Aorta (tissue), 5 donors: Measurements from ENCODE around the gene SPTBN5. TPM values are rescaled to one million over a fixed set of nuclear protein-coding genes. Genes with fewer than 3 reads are reported as not detected.

Experiments used
- ATAC-seq: fragments of 200-7000 bp; cut with Tn5 transposase; one replicate; pipeline ENCODE4 v1.9.1; 2022; ENCODE audit warnings: moderate library complexity; ENCODE audit not compliant: low FRiP score
- DNase-seq, 2 donors: peaks; one replicate each; pipeline ENCODE4 v3.0.0-alpha.2; 2020
- H3K27ac ChIP-seq, 2 donors: one replicate each; pipeline ENCODE4 v1.5.1; 2013; ENCODE audit warnings: low read length in 2 of 2, mild to moderate bottlenecking in 2 of 2, moderate library complexity in 2 of 2, control low read depth in 1 of 2, inconsistent platforms in 1 of 2, low read depth in 1 of 2
- H3K27me3 ChIP-seq, 2 donors: one replicate each; pipeline ENCODE4 v1.6.1; 2013; ENCODE audit warnings: control low read depth in 1 of 2, low read length in 1 of 2, mild to moderate bottlenecking in 1 of 2, moderate library complexity in 1 of 2; ENCODE audit not compliant: insufficient read depth in 2 of 2, control insufficient read depth in 1 of 2
- H3K36me3 ChIP-seq, 2 donors: one replicate each; pipeline ENCODE4 v1.6.1; 2013; ENCODE audit warnings: control low read depth in 1 of 2, low read length in 1 of 2, mild to moderate bottlenecking in 1 of 2; ENCODE audit not compliant: insufficient read depth in 2 of 2, control insufficient read depth in 1 of 2
- H3K4me1 ChIP-seq, 2 donors: one replicate each; pipeline ENCODE4 v1.6.1; 2013; ENCODE audit warnings: low read length in 2 of 2, control low read depth in 1 of 2, mild to moderate bottlenecking in 1 of 2, moderate library complexity in 1 of 2; ENCODE audit not compliant: insufficient read depth in 2 of 2, control insufficient read depth in 1 of 2
- H3K4me3 ChIP-seq, 2 donors: one replicate each; pipeline ENCODE4 v1.5.1; 2013; ENCODE audit warnings: low read length in 2 of 2, control low read depth in 1 of 2, mild to moderate bottlenecking in 1 of 2
- H3K9me3 ChIP-seq: one replicate; pipeline ENCODE4 v1.6.1; 2013; ENCODE audit warnings: mild to moderate bottlenecking, low read length; ENCODE audit not compliant: control insufficient read depth
- WGBS, 2 donors: extraction: QIAGEN DNeasy Blood & Tissue Kit; methylation state at CpG; one replicate each; pipeline ENCODE4 v1.1.7; 2013; 5-methylcytosine and 5-hydroxymethylcytosine counted together
- intact Hi-C, 2 donors: fragments of 100-400 bp; cut with DNase I; formaldehyde crosslinking; loops; one replicate each; pipeline versions ENCODE4 v1.14.2 to v1.15.0; 2022
- polyA plus RNA-seq, 2 donors: library from polyadenylated mRNA; stranded (reverse); fragments of 200-250 nt; gene quantifications; one replicate each; pipeline ENCODE4 v1.2.3, GENCODE V29; 2013
- total RNA-seq, 2 donors: library from RNA; stranded (reverse); fragmentation: NEBNext Ultra II Directional; extraction: Animal tissue kit (Norgen Biotek cat#: 25700); gene quantifications; one replicate each; pipeline ENCODE4 v1.2.1, GENCODE V29; 2021
- donor health status: healthy with polysubstance abuse.
- donor health status: Bipolar disorder and iron deficiency.
- donor health status: DM: no; HTN: no; CAD: no.
- donor health status: DM: no; HTN: no; CAD: no.
- donor health status: DM: yes; HTN: yes; CAD: no.

Gene SPTBN5
- total and polyA plus RNA-seq, 4 donors, result 0.63 to 10.5 (median 3.7) TPM

DNA sequence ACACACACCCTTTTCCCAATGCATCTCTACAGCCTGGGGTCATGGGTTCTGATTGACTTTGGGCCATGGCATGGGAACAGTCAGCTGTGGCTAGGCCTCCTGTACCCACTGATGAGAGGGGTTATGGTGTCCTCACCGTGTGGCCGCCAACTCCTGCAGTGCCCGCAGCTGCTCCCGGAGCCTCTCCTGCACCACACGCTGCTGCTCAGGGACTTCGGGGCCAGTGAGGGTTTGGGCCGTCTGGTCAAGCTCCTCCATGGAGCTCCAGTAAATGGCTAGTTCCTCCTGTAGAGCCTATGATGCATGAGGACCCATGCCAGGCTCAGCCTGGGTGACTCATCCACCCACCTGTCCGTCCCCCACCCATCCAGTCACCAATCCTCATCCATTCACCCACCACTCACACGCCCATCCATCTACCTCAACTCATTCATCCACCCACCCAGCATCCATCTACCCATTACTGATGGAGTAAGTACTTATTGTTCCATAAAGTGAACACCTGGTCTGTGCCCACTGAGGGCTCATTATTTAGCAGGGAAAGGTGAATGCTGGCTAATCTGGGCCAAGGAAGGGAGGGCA lies 21.6 kb downstream of the SPTBN5 start:
- WGBS, 2 donors, result 90 to 91% methylated on average over 9 of the region's 9 CpGs
- Histone ChIP-seq H3K27ac (no peak overlapping the region), H3K27me3 (no peaks in the 10 kb centered on the region), H3K36me3 (no peaks in the 10 kb centered on the region), H3K4me3 (no peak overlapping the region), H3K4me1 (no peaks in the 10 kb centered on the region), H3K9me3 (no peaks in the 10 kb centered on the region)
- intact Hi-C loops, result no loop called here
- no peak for ATAC-seq
- DNase-seq, result no peak

GRCh38 chr15:41871175-41871905 lies 22.5 kb downstream of the SPTBN5 start:
- no peaks in the 10 kb centered on the region for H3K27me3 ChIP-seq
- DNase-seq (no peak), ATAC-seq (no peak)
- H3K36me3 ChIP-seq, result no peaks in the 10 kb centered on the region
- 89 to 91% methylated on average over 19 of the region's 19 CpGs for WGBS, 2 donors
- intact Hi-C loops, result no loop called here
- no peaks in the 10 kb centered on the region for H3K4me1 ChIP-seq
- H3K4me3 ChIP-seq, result no peak overlapping the region
- no peaks in the 10 kb centered on the region for H3K9me3 ChIP-seq
- H3K27ac ChIP-seq, result no peak overlapping the region

- Histone ChIP-seq H3K9me3 (no peaks in the 10 kb centered on the region), H3K27ac (no peak overlapping the region), H3K4me3 (no peak overlapping the region), H3K27me3 (no peaks in the 10 kb centered on the region), H3K36me3 (no peaks in the 10 kb centered on the region), H3K4me1 (no peaks in the 10 kb centered on the region)
- 83 to 84% methylated on average over 9 of the region's 9 CpGs for WGBS, 2 donors
- intact Hi-C loops, result no loop called here
- DNase-seq (no peak), ATAC-seq (no peak)
Observed at GRCh38 chr15:41870689-41871081, 23.2 kb downstream of the SPTBN5 start.

DNA sequence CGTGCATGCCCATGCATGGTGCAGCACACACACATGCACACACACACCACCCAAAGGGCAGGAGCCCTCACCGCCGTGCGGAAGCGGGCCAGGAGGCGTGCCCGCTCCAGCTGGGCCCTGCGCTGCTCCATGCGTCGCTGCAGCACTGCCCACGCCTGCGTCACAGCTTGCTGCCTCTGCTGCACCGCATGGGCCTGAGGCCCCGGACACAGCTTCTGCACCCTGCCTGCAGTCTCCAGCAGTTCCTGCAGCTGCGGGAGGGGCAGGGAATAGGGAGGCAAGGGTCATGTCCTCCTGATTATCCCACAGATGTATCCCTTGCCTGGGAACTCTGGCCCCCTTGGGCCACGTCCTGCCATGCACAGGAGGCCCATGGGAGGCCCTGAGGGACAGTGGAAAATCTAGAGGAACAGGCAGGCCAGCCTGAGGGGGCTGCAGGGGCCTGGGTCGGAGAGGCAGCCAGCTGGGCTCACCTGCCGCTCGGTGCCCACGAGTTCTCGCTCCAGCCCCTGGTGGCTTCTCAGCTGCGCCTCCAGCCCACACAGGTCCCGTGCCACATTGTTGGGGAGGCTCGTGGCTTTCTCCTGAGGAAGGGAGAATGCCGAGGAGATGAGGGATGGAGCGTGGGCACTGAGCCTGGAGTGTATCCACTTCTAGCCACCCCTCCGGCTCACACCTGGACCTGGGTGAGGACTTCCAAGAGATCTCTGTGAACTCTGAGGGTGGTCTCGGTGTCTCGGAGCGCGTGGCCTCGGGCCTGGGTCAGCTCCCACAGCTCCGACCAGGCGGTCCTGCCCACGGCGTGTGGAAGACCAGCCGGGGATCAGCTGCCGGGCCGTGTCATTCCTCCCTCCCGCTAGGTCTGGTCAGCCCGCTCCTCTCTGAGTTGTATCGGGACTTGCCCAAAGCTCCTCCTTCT lies 23.8 kb downstream of the SPTBN5 start:
- H3K9me3 ChIP-seq, result no peaks in the 10 kb centered on the region
- H3K27ac ChIP-seq, result no peak overlapping the region
- WGBS, 2 donors, result 87 to 90% methylated on average over 42 of the region's 42 CpGs
- no peaks in the 10 kb centered on the region for H3K36me3 ChIP-seq
- DNase-seq (no peak), ATAC-seq (no peak)
- H3K27me3 ChIP-seq, result no peaks in the 10 kb centered on the region
- H3K4me3 ChIP-seq, result no peak overlapping the region
- H3K4me1 ChIP-seq, result no peaks in the 10 kb centered on the region
- intact Hi-C loops, result no loop called here

DNA sequence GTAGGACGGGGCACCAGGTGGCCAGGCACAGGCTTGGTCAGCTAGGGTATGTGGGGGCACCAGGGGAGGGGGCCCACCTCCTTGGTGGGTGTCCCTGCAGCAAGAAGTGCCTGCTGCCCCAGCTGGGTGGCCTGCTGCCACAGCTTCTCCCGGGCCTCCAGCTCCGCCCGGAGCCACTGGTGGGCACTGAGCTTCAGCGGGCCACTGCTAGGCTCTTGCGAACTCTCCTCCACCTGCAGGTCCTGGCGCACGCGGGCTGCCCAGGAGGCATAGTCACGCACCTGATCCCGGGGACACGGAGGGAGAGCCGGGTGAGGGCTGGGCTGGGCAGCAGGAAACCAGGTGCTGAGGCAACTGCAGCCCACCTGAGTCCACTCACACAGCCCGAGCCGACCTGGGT lies 25.5 kb downstream of the SPTBN5 start:
- intact Hi-C loops, result no loop called here
- DNase-seq (no peak), ATAC-seq (no peak)
- Histone ChIP-seq H3K27ac (no peak overlapping the region), H3K4me1 (no peaks in the 10 kb centered on the region), H3K27me3 (no peaks in the 10 kb centered on the region), H3K4me3 (no peak overlapping the region), H3K36me3 (no peaks in the 10 kb centered on the region), H3K9me3 (no peaks in the 10 kb centered on the region)
- 94 to 96% methylated on average over 15 of the region's 15 CpGs for WGBS, 2 donors

DNA sequence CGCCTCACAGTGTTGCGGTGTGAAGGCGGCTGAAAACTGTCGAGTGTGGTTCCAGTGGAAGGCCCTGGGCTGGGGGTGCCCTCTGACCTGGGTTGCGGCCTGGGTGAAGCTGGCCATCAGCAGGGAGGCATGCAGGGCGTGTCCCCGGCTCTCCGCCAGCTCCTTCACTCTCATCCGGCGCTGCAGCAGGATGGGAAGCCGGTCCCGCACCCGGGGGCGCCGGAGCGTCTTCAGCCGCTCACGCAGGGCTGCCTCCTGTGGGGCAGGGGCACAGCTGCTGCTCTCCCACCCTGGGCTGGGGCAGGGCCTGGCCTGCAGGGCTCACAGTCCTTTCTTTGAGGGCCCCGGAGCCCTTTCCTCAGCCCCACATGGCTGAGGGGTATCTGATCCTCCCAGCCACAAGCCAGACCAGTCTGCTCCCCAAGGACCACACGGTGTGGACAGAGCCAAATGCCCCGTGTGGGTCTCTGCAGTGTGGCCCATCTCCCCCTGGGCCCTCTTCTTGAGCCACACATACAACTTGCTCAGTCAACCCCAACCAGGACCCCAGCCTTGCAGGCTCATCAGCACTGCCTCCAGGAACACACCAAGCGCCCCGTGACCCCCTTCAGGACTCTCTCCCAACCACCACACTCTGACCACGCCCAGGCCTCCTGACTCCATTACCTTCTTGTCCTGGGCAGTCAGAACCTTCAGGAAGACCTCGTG lies 26.8 kb downstream of the SPTBN5 start:
- ATAC-seq (no peak), DNase-seq (no peak)
- no peak overlapping the region for H3K4me3 ChIP-seq
- H3K27me3 ChIP-seq, result no peaks in the 10 kb centered on the region
- no peaks in the 10 kb centered on the region for H3K36me3 ChIP-seq
- 89 to 92% methylated on average over 25 of the region's 25 CpGs for WGBS, 2 donors
- H3K27ac ChIP-seq, result no peak overlapping the region
- H3K9me3 ChIP-seq, result no peaks in the 10 kb centered on the region
- no peaks in the 10 kb centered on the region for H3K4me1 ChIP-seq
- intact Hi-C loops, result no loop called here

GRCh38 chr15:41866263-41866703 lies 27.6 kb downstream of the SPTBN5 start:
- intact Hi-C loops, result no loop called here
- no peaks in the 10 kb centered on the region for H3K9me3 ChIP-seq
- H3K27ac ChIP-seq, result no peak overlapping the region
- H3K4me3 ChIP-seq, result no peak overlapping the region
- no peak for DNase-seq
- WGBS, 2 donors, result 87% methylated on average over 8 of the region's 8 CpGs
- no peaks in the 10 kb centered on the region for H3K36me3 ChIP-seq
- no peak for ATAC-seq
- H3K4me1 ChIP-seq, result no peaks in the 10 kb centered on the region
- no peaks in the 10 kb centered on the region for H3K27me3 ChIP-seq

DNA sequence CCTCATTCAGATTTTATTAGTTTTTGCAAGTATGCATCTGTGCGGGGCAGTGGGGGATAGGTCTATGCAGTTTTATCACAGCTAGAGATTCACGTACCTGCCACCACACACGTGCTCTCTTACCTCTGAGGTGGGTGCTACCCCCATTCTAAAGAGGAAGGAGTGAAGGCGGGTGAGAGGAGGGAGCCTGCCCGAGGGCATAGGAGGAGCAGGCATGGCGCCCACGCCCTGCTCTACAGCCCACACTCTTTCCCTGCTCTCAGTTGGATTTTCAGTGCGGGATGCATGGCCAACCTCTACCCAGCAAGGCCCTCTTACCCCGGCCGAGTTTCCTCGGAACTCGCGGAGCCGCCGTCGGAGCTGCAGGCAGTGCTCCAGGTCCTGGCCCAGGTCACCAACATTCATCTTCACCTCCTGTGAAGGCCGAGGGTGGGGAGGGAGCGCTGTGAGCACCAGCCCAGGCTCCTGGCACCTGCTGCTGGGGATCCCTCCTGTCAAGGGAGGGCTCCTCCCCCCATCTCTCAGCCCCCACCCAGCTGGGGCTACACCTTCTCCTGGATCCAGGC lies 28.3 kb downstream of the SPTBN5 start:
- H3K9me3 ChIP-seq, result no peaks in the 10 kb centered on the region
- DNase-seq (no peak), ATAC-seq (no peak)
- intact Hi-C loops, result no loop called here
- no peak overlapping the region for H3K27ac ChIP-seq
- WGBS, 2 donors, result 87 to 92% methylated on average over 18 of the region's 18 CpGs
- no peaks in the 10 kb centered on the region for H3K4me1 ChIP-seq
- H3K27me3 ChIP-seq, result no peaks in the 10 kb centered on the region
- H3K36me3 ChIP-seq, result no peaks in the 10 kb centered on the region
- H3K4me3 ChIP-seq, result no peak overlapping the region
